Nephron progenitor cell (in vitro differentiated cells): ENCODE measurements around the gene ZNF606.

Experiments used
- DNase-seq: peaks from one replicate; pipeline ENCODE4 v3.0.0; 2021
- H3K27ac Mint-ChIP-seq: 2 replicates; pipeline ENCODE4 v1.8.0; 2021; ENCODE audit warnings: mild to moderate bottlenecking, moderate library complexity, mixed read lengths
- H3K27me3 Mint-ChIP-seq: 2 replicates; pipeline ENCODE4 v1.8.0; 2021; ENCODE audit warnings: mild to moderate bottlenecking, low read depth, mixed read lengths; ENCODE audit not compliant: poor library complexity
- H3K36me3 Mint-ChIP-seq: 2 replicates; pipeline ENCODE4 v1.8.0; 2021; ENCODE audit warnings: low read depth, mixed read lengths
- H3K4me1 Mint-ChIP-seq: 2 replicates; pipeline ENCODE4 v1.8.0; 2021; ENCODE audit warnings: mixed read lengths
- H3K4me3 Mint-ChIP-seq: 2 replicates; pipeline ENCODE4 v1.8.0; 2021; ENCODE audit warnings: mild to moderate bottlenecking, moderate library complexity, mixed read lengths
- H3K9me3 Mint-ChIP-seq: 2 replicates; pipeline ENCODE4 v1.8.0; 2021; ENCODE audit warnings: mild to moderate bottlenecking, moderate library complexity, mixed read lengths
- CTCF ChIP-seq: fragments of 200-600 bp; sonication (generic); IDR thresholded peaks from 2 replicates; pipeline ENCODE4 v1.5.0; 2021; ENCODE audit warnings: antibody characterized with exemption

The ZNF606 gene

GRCh38 chr19:57935731-57936130, 66.9 kb downstream of the ZNF606 start:
- peaks cover 100% of the 10 kb centered on the region for H3K36me3 Mint-ChIP-seq
- TF ChIP-seq CTCF = no peak
- peak overlapping the region; percentile 99 for H3K4me3 Mint-ChIP-seq
- no peak for DNase-seq
- peaks cover 7% of the 10 kb centered on the region for H3K27me3 Mint-ChIP-seq
- H3K9me3 Mint-ChIP-seq = peaks cover 100% of the 10 kb centered on the region
- no peak overlapping the region for H3K27ac Mint-ChIP-seq
- peaks cover 11% of the 10 kb centered on the region for H3K4me1 Mint-ChIP-seq

GRCh38 chr19:57934820-57935665, 67.6 kb downstream of the ZNF606 start, which contains the start of gene ZNF418:
TSS of gene ZNF418 (minus strand) at chr19:57935402. CDS start at chr19:57933822, 1,580 bp downstream.
- peak within 1 kb of the TSS; percentile 99 for H3K4me3 Mint-ChIP-seq
- peaks cover 100% of the 10 kb centered on the region for H3K9me3 Mint-ChIP-seq
- H3K27ac Mint-ChIP-seq = peak within 1 kb of the TSS; percentile 96

GRCh38 chr19:57927587-57927986, 75.0 kb downstream of the ZNF606 start:
- Mint-ChIP-seq H3K4me3 (no peak overlapping the region), H3K27ac (no peak overlapping the region), H3K27me3 (peaks cover 12% of the 10 kb centered on the region), H3K36me3 (peaks cover 99% of the 10 kb centered on the region), H3K4me1 (no peaks in the 10 kb centered on the region), H3K9me3 (peaks cover 98% of the 10 kb centered on the region)
- no peak for TF ChIP-seq CTCF
- no peak for DNase-seq

More at GRCh38 chr19:57934820-57935665, 67.6 kb downstream of the ZNF606 start, which contains the start of gene ZNF418:
- DNase-seq = peak; percentile 56
- peaks cover 7% of the 10 kb centered on the region for H3K27me3 Mint-ChIP-seq
- peaks cover 100% of the 10 kb centered on the region for H3K36me3 Mint-ChIP-seq
- peaks cover 11% of the 10 kb centered on the region for H3K4me1 Mint-ChIP-seq
- TF ChIP-seq CTCF = no peak
